Keratinocyte (primary cell): ENCODE measurements around the gene DDX49. TPM values are rescaled to one million over a fixed set of nuclear protein-coding genes. Genes with fewer than 3 reads are reported as not detected.
"Not testable (repeated sequence)": the region's sequence is repeated elsewhere in the genome, so short reads cannot be mapped to it uniquely, and the experiment has no call there.

ENCODE experiments used
- DNase-seq: peaks from one replicate; pipeline ENCODE4 v3.0.0-alpha.2; 2011; ENCODE audit warnings: low read depth, missing footprints, low spot score
- FAIRE-seq: peaks from 2 replicates; lab custom pipeline; 2011; peaks lifted over from hg19 to GRCh38; lab: Jason Lieb, UNC
- H2AFZ ChIP-seq: 2 replicates; pipeline ENCODE4 v1.6.0; 2012; ENCODE audit warnings: low read length, control low read depth, inconsistent platforms; ENCODE audit not compliant: control insufficient read depth
- H3K27ac ChIP-seq: 2 replicates; pipeline ENCODE4 v1.5.1; 2011; ENCODE audit warnings: low read length; ENCODE audit not compliant: control insufficient read depth, insufficient read depth
- H3K27me3 ChIP-seq: 3 replicates; pipeline ENCODE4 v1.6.0; 2011; ENCODE audit warnings: low read length; ENCODE audit not compliant: control insufficient read depth, insufficient read depth; ENCODE audit errors: extremely low read depth
- H3K36me3 ChIP-seq, 2 experiments: 2 replicates in 1 of 2; 3 replicates in 1 of 2; pipeline ENCODE4 v1.5.1; 2011; ENCODE audit warnings: low read length in 2 of 2, mild to moderate bottlenecking in 1 of 2; ENCODE audit not compliant: control insufficient read depth in 2 of 2, insufficient read depth in 2 of 2; ENCODE audit errors: extremely low read depth in 1 of 2
- H3K4me1 ChIP-seq: 3 replicates; pipeline ENCODE4 v1.5.1; 2011; ENCODE audit warnings: low read length; ENCODE audit not compliant: control insufficient read depth, insufficient read depth; ENCODE audit errors: extremely low read depth
- H3K4me2 ChIP-seq: 3 replicates; pipeline ENCODE4 v1.6.0; 2011; ENCODE audit warnings: low read depth, low read length; ENCODE audit not compliant: control insufficient read depth, insufficient read depth; ENCODE audit errors: extremely low read depth
- H3K4me3 ChIP-seq, 3 experiments: fragments of 200-600 bp in 1 of 3; sonication (generic) in 1 of 3; 2 replicates in 2 of 3; 3 replicates in 1 of 3; pipeline ENCODE4 v1.5.1; 2011 to 2016; ENCODE audit warnings: low read length in 3 of 3, mild to moderate bottlenecking in 3 of 3, control low read depth in 2 of 3, inconsistent platforms in 1 of 3, low read depth in 1 of 3, mixed read lengths in 1 of 3, mixed run types in 1 of 3, moderate library complexity in 1 of 3; ENCODE audit not compliant: control insufficient read depth in 2 of 3, insufficient read depth in 2 of 3; ENCODE audit errors: extremely low read depth in 1 of 3
- H3K79me2 ChIP-seq: 2 replicates; pipeline ENCODE4 v1.6.0; 2012; ENCODE audit warnings: low read length; ENCODE audit not compliant: control insufficient read depth, insufficient read depth
- H3K9ac ChIP-seq: 3 replicates; pipeline ENCODE4 v1.6.0; 2011; ENCODE audit warnings: low read length; ENCODE audit not compliant: control insufficient read depth, insufficient read depth; ENCODE audit errors: extremely low read depth
- H3K9me1 ChIP-seq: 3 replicates; pipeline ENCODE4 v1.6.0; 2011; ENCODE audit warnings: low read length; ENCODE audit not compliant: control insufficient read depth, insufficient read depth; ENCODE audit errors: extremely low read depth
- H3K9me3 ChIP-seq: 2 replicates; pipeline ENCODE4 v1.5.1; 2012; ENCODE audit warnings: low read depth, low read length; ENCODE audit not compliant: control insufficient read depth
- H4K20me1 ChIP-seq: 3 replicates; pipeline ENCODE4 v1.6.0; 2011; ENCODE audit warnings: low read length; ENCODE audit not compliant: control insufficient read depth, insufficient read depth; ENCODE audit errors: extremely low read depth
- EZH2 ChIP-seq: IDR thresholded peaks from one replicate; pipeline ENCODE4 v1.6.1; 2012; ENCODE audit warnings: inconsistent platforms, mild to moderate bottlenecking, low read length, moderate library complexity
- dilution Hi-C: fragments of 300-500 bp; cut with MboI; formaldehyde crosslinking; loops from one replicate; pipeline ENCODE4 v1.7.0; 2020; ENCODE audit warnings: low sequenced_read_pairs; ENCODE audit not compliant: extremely low pct_ligation_motif_present
- polyA plus RNA-seq, 5 experiments: library from polyadenylated mRNA; depleted of rRNA in 3 of 5; stranded (reverse) in 3 of 5; stranded (forward) in 1 of 5; unstranded in 1 of 5; fragments of >200 nt; gene quantifications; 1 replicate in 1 of 5; 2 replicates in 3 of 5; 3 replicates in 1 of 5; pipeline versions ENCODE4 v1.2.1 to v1.2.3, GENCODE V29; 2011 to 2012; ENCODE audit warnings: missing spikeins in 2 of 5, low read depth in 1 of 5, low replicate concordance in 1 of 5
- TF ChIP-seq, protein P1 (sequence below), 3 experiments: IDR thresholded peaks in 1 of 3; conservative IDR thresholded peaks in 1 of 3; optimal IDR thresholded peaks in 1 of 3; 2 replicates in 2 of 3; 3 replicates in 1 of 3; pipeline versions ENCODE3 to v1.5.1; 2011; ENCODE audit warnings: low read length in 3 of 3, mild to moderate bottlenecking in 3 of 3, moderate library complexity in 2 of 3, control low read depth in 1 of 3, inconsistent platforms in 1 of 3; ENCODE audit not compliant: insufficient read depth in 2 of 3; ENCODE audit errors: extremely low read depth in 1 of 3

Gene DDX49
- polyA plus RNA-seq, 1 donor (not counting 4 experiments of a cell fraction or from before 2014, with no cell fraction given): 39.2 TPM

DNA sequence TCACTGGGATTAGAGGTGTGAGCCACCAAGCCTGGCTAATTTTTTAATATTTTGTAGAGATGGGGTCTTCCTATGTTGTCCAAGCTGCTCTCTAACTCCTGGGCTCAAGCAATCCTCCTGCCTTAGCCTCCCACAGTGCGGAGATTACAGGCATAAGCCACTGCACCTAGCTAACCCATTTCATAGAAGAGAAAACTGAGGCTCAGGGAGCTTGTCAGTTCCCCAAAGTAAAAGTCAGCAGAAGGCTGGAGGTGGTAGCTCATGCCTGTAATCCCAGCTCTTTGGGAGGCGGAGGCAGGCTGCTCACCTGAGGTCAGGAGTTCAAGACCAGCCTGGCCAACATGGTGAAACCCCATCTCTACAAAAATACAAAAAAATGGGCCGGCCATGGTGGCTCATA, 30.3 kb downstream of the DDX49 start:
- TF ChIP-seq, protein P1, sequence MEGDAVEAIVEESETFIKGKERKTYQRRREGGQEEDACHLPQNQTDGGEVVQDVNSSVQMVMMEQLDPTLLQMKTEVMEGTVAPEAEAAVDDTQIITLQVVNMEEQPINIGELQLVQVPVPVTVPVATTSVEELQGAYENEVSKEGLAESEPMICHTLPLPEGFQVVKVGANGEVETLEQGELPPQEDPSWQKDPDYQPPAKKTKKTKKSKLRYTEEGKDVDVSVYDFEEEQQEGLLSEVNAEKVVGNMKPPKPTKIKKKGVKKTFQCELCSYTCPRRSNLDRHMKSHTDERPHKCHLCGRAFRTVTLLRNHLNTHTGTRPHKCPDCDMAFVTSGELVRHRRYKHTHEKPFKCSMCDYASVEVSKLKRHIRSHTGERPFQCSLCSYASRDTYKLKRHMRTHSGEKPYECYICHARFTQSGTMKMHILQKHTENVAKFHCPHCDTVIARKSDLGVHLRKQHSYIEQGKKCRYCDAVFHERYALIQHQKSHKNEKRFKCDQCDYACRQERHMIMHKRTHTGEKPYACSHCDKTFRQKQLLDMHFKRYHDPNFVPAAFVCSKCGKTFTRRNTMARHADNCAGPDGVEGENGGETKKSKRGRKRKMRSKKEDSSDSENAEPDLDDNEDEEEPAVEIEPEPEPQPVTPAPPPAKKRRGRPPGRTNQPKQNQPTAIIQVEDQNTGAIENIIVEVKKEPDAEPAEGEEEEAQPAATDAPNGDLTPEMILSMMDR (optimal IDR thresholded peaks at IDR 0.05 in 1 of 3, IDR thresholded peaks at IDR 0.05 in 1 of 3, conservative IDR thresholded peaks at IDR 0.05 in 1 of 3; ENCODE audit: extremely low read depth in 1 of 3, insufficient read depth in 2 of 3, low read length in 3 of 3): no peak
- TF ChIP-seq EZH2: no peak
- Histone ChIP-seq H4K20me1 (no peaks in the 10 kb centered on the region), H3K27me3 (no peaks in the 10 kb centered on the region), H3K4me2 (no peak overlapping the region), H3K9me1 (peaks cover 2% of the 10 kb centered on the region), H3K79me2 (no peaks in the 10 kb centered on the region), H2AFZ (no peak overlapping the region), H3K9me3 (no peaks in the 10 kb centered on the region), H3K36me3 (peaks cover 4% of the 10 kb centered on the region in 2 experiments), H3K4me3 (no peak overlapping the region), H3K9ac (no peak overlapping the region), H3K4me1 (peaks cover 28% of the 10 kb centered on the region), H3K27ac (no peak overlapping the region)
- no peak for DNase-seq
- dilution Hi-C loops: no loop called here
- no peak for FAIRE-seq

DNA sequence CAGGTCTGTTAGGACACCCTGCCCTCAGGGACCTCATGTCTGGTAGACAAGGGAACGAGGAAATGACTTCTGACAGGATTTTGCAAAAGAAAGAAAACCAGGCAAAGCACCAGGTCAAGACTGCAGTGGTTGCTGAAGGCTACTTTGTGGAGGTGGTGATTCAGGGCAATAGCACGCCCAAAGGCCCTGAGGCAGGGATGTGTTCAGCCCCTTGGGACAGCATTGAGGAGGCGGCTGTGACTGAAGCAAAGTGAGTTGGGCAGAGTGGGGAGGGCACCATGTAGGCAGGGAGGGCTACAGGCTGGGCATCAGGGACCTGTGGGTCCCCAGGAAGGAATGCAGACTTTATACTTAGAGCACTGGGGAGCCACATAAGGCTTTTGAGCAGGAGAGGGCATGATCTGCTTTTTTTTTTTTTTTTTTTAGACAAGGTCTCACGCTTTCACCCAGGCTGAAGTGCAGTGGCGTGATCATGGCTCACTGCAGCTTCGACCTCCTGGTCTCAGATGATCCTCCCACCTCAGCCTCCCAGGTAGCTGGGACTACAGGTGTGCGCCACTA, 32.3 kb downstream of the DDX49 start:
- dilution Hi-C loops: no loop called here
- Histone ChIP-seq H3K4me1 (peaks cover 28% of the 10 kb centered on the region), H3K9me1 (peaks cover 2% of the 10 kb centered on the region), H3K27me3 (no peaks in the 10 kb centered on the region), H3K4me3 (peak overlapping the region in 1 of 3 experiments; percentile 9), H4K20me1 (no peaks in the 10 kb centered on the region), H3K36me3 (peaks cover 1 to 4% of the 10 kb centered on the region in 2 experiments), H2AFZ (no peak overlapping the region), H3K9me3 (no peaks in the 10 kb centered on the region), H3K9ac (no peak overlapping the region), H3K79me2 (no peaks in the 10 kb centered on the region), H3K4me2 (peak overlapping the region; percentile 4), H3K27ac (peak overlapping the region; percentile 65)
- TF ChIP-seq, protein P1 (optimal IDR thresholded peaks at IDR 0.05 in 1 of 3, IDR thresholded peaks at IDR 0.05 in 1 of 3, conservative IDR thresholded peaks at IDR 0.05 in 1 of 3; ENCODE audit: extremely low read depth in 1 of 3, insufficient read depth in 2 of 3, low read length in 3 of 3): no peak
- TF ChIP-seq EZH2: no peak
- FAIRE-seq (peak; percentile 96), DNase-seq (peak; percentile 96)

DNA sequence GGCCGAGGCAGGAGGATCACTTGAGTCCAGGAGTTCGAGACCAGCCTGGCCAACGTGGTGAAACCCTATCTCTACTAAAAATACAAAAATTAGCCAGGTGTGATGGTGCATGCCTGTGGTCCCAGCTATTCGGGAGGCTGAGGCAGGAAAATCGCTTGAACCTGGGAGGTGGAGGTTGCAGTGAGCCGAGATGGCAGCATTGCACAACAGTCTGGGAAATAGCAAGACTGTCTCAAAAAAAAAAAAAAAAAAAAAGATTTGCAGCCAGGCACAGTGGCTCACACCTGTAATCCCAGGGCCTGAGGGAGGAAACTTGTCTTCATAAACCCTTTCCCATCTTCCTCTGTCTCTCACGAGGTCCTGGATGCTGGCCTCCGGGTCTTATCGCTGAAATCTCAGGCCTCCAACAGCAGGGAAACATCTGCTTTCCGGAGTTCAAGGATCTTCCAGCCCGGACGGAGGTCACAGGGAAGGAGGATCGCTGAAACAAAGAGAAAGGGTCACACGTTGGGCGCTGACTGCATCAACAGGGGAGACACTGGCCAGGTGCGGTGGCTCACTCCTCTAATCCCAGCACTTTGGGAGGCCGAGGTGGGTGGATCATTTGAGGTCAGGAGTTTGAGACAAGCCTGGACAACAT, 33.0 kb downstream of the DDX49 start:
- dilution Hi-C loops, H3K9me1 ChIP-seq, H3K79me2 ChIP-seq, H2AFZ ChIP-seq, H3K27me3 ChIP-seq, H3K9ac ChIP-seq, H3K4me3 ChIP-seq, DNase-seq, H3K36me3 ChIP-seq, H3K9me3 ChIP-seq, H4K20me1 ChIP-seq: not testable (repeated sequence)
- peak; percentile 13 for FAIRE-seq
- Histone ChIP-seq H3K27ac (peak overlapping the region; percentile 65), H3K4me1 (peaks cover 28% of the 10 kb centered on the region), H3K4me2 (peak overlapping the region; percentile 11)
